Type B pancreatic cell (in vitro differentiated cells): ENCODE measurements around the gene RICTOR. TPM values are rescaled to one million over a fixed set of nuclear protein-coding genes. Genes with fewer than 3 reads are reported as not detected.
A peak's percentile ranks its signal among the peaks of the same experiment; 100 is the strongest.
"Not testable (repeated sequence)": the region's sequence is repeated elsewhere in the genome, so short reads cannot be mapped to it uniquely, and the experiment has no call there.

Experiments
- DNase-seq: peaks from one replicate; pipeline ENCODE4 v3.0.0; 2021; ENCODE audit warnings: mixed read lengths; ENCODE audit not compliant: unreplicated experiment; ENCODE audit errors: extremely low spot score
- H3K27ac Mint-ChIP-seq: 2 replicates; pipeline ENCODE4 v1.8.0; 2021; ENCODE audit warnings: mild to moderate bottlenecking, mixed read lengths
- H3K27me3 Mint-ChIP-seq: 2 replicates; pipeline ENCODE4 v1.8.0; 2021; ENCODE audit warnings: mixed read lengths
- H3K36me3 Mint-ChIP-seq: 2 replicates; pipeline ENCODE4 v1.8.0; 2021; ENCODE audit warnings: mixed read lengths
- H3K4me1 Mint-ChIP-seq: one replicate; pipeline ENCODE4 v1.8.0; 2021; ENCODE audit warnings: mixed read lengths; ENCODE audit not compliant: unreplicated experiment
- H3K4me3 Mint-ChIP-seq: 2 replicates; pipeline ENCODE4 v1.8.0; 2021; ENCODE audit warnings: mild to moderate bottlenecking, mixed read lengths
- H3K9me3 Mint-ChIP-seq: 2 replicates; pipeline ENCODE4 v1.8.0; 2021; ENCODE audit warnings: mixed read lengths
- total RNA-seq: library from RNA; stranded (reverse); gene quantifications from 2 replicates; pipeline ENCODE4 v1.2.1, GENCODE V29; 2021; ENCODE audit warnings: low replicate concordance
- TF ChIP-seq, protein P1 (sequence below): fragments of 200-600 bp; sonication (generic); conservative IDR thresholded peaks from 2 replicates; pipeline ENCODE4 v1.5.0; 2021; ENCODE audit warnings: antibody characterized with exemption, mild to moderate bottlenecking

RICTOR gene
- total RNA-seq, 1 donor from 2014 or later, result 31.8 TPM

DNA sequence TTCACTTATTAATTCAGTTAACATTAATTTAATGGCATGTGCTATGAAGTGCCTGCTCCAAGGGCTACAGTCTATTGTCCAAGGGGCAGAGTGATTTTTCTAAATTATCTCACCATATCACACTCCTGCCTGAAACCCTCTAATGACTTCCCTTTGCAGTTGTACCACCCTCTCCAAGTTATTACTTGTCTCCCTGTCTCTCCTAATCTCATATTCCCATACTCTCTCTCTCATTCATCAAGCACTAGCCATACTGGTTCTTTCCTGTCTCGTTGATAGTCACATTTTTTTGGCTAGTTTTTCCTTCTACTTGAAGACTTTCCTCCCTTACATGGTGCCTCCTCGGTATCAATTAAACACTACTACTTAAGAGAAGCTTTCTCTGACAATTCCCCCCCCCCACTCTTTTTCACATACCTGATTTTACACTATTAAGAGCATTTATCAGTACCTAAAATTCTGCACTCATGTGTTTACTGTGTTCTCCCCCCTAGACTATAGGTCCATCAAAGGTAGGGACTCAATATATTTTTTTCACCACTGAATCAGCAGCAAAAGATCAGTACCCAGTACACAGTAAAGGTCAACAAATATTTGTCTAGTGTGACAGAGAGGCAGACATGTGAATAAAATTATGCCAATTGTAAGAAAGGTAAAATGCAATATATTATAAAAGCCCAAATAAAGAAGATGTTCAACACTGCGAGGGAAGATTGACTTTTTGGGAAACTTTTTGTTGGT lies 19.0 kb downstream of the RICTOR start:
- Mint-ChIP-seq H3K27ac (peak overlapping the region; percentile 22), H3K4me1 (peaks cover 11% of the 10 kb centered on the region), H3K4me3 (peak overlapping the region; percentile 46), H3K27me3 (no peaks in the 10 kb centered on the region), H3K9me3 (peaks cover 6% of the 10 kb centered on the region), H3K36me3 (peaks cover 11% of the 10 kb centered on the region)
- no peak for DNase-seq
- TF ChIP-seq, protein P1, sequence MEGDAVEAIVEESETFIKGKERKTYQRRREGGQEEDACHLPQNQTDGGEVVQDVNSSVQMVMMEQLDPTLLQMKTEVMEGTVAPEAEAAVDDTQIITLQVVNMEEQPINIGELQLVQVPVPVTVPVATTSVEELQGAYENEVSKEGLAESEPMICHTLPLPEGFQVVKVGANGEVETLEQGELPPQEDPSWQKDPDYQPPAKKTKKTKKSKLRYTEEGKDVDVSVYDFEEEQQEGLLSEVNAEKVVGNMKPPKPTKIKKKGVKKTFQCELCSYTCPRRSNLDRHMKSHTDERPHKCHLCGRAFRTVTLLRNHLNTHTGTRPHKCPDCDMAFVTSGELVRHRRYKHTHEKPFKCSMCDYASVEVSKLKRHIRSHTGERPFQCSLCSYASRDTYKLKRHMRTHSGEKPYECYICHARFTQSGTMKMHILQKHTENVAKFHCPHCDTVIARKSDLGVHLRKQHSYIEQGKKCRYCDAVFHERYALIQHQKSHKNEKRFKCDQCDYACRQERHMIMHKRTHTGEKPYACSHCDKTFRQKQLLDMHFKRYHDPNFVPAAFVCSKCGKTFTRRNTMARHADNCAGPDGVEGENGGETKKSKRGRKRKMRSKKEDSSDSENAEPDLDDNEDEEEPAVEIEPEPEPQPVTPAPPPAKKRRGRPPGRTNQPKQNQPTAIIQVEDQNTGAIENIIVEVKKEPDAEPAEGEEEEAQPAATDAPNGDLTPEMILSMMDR, result no peak

DNA sequence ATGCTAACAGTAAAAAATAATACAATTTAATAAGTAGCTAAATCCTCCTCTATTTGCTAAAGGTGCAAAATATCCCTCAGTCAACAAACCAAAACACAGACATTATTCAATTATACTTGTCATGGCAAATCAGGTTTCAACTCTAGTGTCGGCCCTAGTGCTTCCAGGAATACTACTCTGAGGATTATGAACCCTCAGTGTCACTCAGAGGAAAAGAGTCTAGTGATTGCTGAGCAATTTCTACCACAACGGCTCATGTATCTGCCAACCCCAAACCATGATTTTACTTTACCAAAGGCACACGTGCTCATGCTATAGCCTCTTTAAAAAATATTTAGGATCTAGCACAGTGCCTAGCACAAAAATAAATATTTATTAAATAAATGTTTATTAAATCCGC lies 21.0 kb downstream of the RICTOR start:
- Mint-ChIP-seq H3K36me3 (peaks cover 11% of the 10 kb centered on the region), H3K27me3 (no peaks in the 10 kb centered on the region), H3K4me1 (peaks cover 11% of the 10 kb centered on the region), H3K9me3 (peaks cover 6% of the 10 kb centered on the region), H3K27ac (no peak overlapping the region), H3K4me3 (no peak overlapping the region)
- DNase-seq, result no peak
- TF ChIP-seq, protein P1, result no peak

DNA sequence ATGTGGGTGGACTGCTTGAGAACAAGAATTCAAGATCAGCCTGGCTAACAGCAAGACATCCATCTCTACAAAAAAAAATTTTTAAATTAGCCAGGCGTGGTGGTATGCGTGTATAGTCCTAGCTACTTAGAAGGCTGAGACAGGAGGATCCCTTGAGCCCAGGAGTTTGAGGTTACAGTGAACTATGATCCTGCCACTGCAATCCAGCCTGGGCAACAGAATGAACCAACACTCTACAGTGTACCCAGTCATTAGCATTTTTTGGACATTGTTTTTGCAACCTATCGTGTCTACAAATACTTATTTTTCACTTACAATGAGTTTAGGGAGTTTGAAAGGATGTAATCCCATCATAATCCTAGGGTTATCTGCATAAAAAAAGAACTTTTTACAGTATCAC lies 22.1 kb downstream of the RICTOR start:
- H3K27ac Mint-ChIP-seq, result no peak overlapping the region
- peaks cover 11% of the 10 kb centered on the region for H3K4me1 Mint-ChIP-seq
- H3K27me3 Mint-ChIP-seq, result no peaks in the 10 kb centered on the region
- no peak overlapping the region for H3K4me3 Mint-ChIP-seq
- peaks cover 11% of the 10 kb centered on the region for H3K36me3 Mint-ChIP-seq
- no peak for DNase-seq
- TF ChIP-seq, protein P1, result no peak
- peaks cover 6% of the 10 kb centered on the region for H3K9me3 Mint-ChIP-seq

GRCh38 chr5:39049315-39049714 lies 24.9 kb downstream of the RICTOR start:
- Mint-ChIP-seq H3K9me3 (no peaks in the 10 kb centered on the region), H3K27ac (no peak overlapping the region)
- TF ChIP-seq, protein P1, result no peak

DNA sequence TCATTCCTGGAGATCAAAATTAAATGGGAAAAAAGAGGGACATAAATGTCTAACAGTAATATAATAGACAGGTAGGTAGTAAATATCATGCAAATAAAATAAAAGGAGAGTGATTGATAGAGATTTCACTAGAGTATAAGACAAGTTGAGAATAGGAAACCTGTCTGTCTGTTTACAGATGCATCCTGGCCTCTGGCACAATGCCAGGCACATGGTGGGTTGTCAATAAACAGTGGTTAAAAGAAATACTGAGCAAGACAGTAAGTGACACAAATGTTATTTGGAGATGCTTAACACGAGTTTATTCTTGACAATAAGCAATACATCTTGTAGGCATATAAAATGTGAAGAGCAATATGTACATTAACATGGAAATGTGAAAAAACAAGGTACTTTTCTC lies 33.3 kb downstream of the RICTOR start:
- no peak for DNase-seq
- peaks cover 8% of the 10 kb centered on the region for H3K36me3 Mint-ChIP-seq
- H3K27ac Mint-ChIP-seq, result no peak overlapping the region
- H3K4me3 Mint-ChIP-seq, result no peak overlapping the region
- TF ChIP-seq, protein P1, result no peak
- no peaks in the 10 kb centered on the region for H3K9me3 Mint-ChIP-seq
- H3K27me3 Mint-ChIP-seq, result no peaks in the 10 kb centered on the region
- no peaks in the 10 kb centered on the region for H3K4me1 Mint-ChIP-seq

More at GRCh38 chr5:39049315-39049714, 24.9 kb downstream of the RICTOR start:
- no peak for DNase-seq
- H3K4me1 Mint-ChIP-seq, result no peaks in the 10 kb centered on the region
- no peaks in the 10 kb centered on the region for H3K36me3 Mint-ChIP-seq
- no peaks in the 10 kb centered on the region for H3K27me3 Mint-ChIP-seq
- H3K4me3 Mint-ChIP-seq, result no peak overlapping the region

DNA sequence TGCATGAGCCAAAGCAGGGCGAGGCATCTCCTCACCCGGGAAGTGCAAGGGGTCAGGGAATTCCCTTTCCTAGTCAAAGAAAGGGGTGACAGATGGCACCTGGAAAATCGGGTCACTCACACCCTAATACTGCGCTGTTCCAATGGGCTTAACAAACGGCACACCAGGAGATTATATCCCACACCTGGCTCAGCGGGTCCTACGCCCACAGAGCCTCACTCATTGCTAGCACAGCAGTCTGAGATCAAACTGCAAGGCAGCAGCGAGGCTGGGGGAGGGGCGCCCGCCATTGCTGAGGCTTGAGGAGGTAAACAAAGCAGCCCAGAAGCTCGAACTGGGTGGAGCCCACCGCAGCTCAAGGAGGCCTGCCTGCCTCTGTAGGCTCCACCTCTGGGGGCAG lies 39.7 kb downstream of the RICTOR start:
- not testable (repeated sequence) for H3K27ac Mint-ChIP-seq, H3K4me3 Mint-ChIP-seq, H3K27me3 Mint-ChIP-seq, DNase-seq, H3K4me1 Mint-ChIP-seq, H3K36me3 Mint-ChIP-seq, H3K9me3 Mint-ChIP-seq
